Left ventricle myocardium inferior (tissue), 1 donor: ENCODE measurements around the gene PLCL2. TPM values are rescaled to one million over a fixed set of nuclear protein-coding genes. Genes with fewer than 3 reads are reported as not detected.
"Not testable (repeated sequence)": the region's sequence is repeated elsewhere in the genome, so short reads cannot be mapped to it uniquely, and the experiment has no call there.

Experiments
- DNase-seq: peaks from one replicate; pipeline ENCODE4 v3.0.0-alpha.2; 2020
- H3K27ac ChIP-seq: fragments of 200-600 bp; replicated peaks from 2 replicates; pipeline ENCODE4 v1.8.0; 2021
- H3K27me3 ChIP-seq: fragments of 200-600 bp; 2 replicates; pipeline ENCODE4 v1.8.0; 2021; ENCODE audit warnings: low read depth
- H3K36me3 ChIP-seq: fragments of 200-600 bp; 2 replicates; pipeline ENCODE4 v1.8.0; 2021
- H3K4me1 ChIP-seq: fragments of 200-600 bp; 2 replicates; pipeline ENCODE4 v1.8.0; 2021
- H3K4me3 ChIP-seq: fragments of 200-600 bp; 2 replicates; pipeline ENCODE4 v1.8.0; 2021; ENCODE audit warnings: mild to moderate bottlenecking, moderate library complexity
- H3K9me3 ChIP-seq: fragments of 200-600 bp; replicated peaks from 2 replicates; pipeline ENCODE4 v1.8.0; 2021
- intact Hi-C: fragments of 100-400 bp; cut with micrococcal nuclease; formaldehyde crosslinking; loops from one replicate; pipeline ENCODE4 v1.11.0; 2022
- total RNA-seq: library from RNA; stranded (reverse); fragmentation: NEBNext Ultra II Directional; extraction: Animal tissue kit (Norgen Biotek cat#: 25700); gene quantifications from one replicate; pipeline ENCODE4 v1.2.1, GENCODE V29; 2021
- TF ChIP-seq, protein P1 (sequence below): fragments of 200-600 bp; IDR thresholded peaks from 2 replicates; pipeline ENCODE4 v1.8.0; 2021; ENCODE audit warnings: antibody characterized with exemption, mild to moderate bottlenecking, borderline replicate concordance
- donor health status: DM: no; HTN: yes; CAD: no; lungs with severe emphysema.

PLCL2 gene
- total RNA-seq, 1 donor from 2014 or later: 48.1 TPM

- Histone ChIP-seq H3K9me3 (peaks cover 6% of the 10 kb centered on the region), H3K36me3 (no peaks in the 10 kb centered on the region), H3K4me3 (no peak overlapping the region), H3K27me3 (no peaks in the 10 kb centered on the region), H3K27ac (peak overlapping the region; percentile 43), H3K4me1 (peaks cover 66% of the 10 kb centered on the region)
- intact Hi-C loops: no loop called here
- no peak for DNase-seq
- TF ChIP-seq, protein P1, sequence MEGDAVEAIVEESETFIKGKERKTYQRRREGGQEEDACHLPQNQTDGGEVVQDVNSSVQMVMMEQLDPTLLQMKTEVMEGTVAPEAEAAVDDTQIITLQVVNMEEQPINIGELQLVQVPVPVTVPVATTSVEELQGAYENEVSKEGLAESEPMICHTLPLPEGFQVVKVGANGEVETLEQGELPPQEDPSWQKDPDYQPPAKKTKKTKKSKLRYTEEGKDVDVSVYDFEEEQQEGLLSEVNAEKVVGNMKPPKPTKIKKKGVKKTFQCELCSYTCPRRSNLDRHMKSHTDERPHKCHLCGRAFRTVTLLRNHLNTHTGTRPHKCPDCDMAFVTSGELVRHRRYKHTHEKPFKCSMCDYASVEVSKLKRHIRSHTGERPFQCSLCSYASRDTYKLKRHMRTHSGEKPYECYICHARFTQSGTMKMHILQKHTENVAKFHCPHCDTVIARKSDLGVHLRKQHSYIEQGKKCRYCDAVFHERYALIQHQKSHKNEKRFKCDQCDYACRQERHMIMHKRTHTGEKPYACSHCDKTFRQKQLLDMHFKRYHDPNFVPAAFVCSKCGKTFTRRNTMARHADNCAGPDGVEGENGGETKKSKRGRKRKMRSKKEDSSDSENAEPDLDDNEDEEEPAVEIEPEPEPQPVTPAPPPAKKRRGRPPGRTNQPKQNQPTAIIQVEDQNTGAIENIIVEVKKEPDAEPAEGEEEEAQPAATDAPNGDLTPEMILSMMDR: no peak
Observed at GRCh38 chr3:16978921-16979271, 94.1 kb downstream of the PLCL2 start.

DNA sequence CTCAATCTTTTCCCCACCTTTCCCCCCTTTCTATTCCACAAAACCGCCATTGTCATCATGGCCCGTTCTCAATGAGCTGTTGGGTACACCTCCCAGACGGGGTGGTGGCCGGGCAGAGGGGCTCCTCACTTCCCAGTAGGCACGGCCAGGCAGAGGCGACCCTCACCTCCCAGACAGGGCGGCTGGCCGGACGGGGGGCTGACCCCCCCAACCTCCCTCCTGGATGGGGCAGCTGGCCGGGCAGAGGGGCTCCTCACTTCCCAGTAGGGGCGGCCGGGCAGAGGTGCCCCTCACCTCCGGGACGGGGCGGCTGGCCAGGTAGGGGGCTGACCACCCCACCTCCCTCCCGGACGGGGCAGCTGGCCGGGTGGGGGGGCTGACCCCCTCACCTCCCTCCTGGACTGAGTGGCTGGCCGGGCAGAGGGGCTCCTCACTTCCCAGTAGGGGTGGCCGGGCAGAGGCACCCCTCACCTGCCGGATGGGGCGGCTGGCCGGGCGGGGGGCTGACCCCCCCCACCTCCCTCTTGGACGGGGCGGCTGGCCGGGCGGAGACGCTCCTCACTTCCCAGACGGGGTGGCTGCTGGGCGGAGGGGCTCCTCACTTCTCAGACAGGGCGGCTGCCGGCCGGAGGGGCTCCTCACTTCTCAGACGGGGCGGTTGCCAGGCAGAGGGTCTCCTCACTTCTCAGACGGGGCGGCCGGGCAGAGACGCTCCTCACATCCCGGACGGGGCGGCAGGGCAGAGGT lies 95.2 kb downstream of the PLCL2 start:
- H3K27me3 ChIP-seq, H3K4me3 ChIP-seq, H3K9me3 ChIP-seq, H3K27ac ChIP-seq, H3K36me3 ChIP-seq, intact Hi-C loops, DNase-seq: not testable (repeated sequence)
- peaks cover 62% of the 10 kb centered on the region for H3K4me1 ChIP-seq

DNA sequence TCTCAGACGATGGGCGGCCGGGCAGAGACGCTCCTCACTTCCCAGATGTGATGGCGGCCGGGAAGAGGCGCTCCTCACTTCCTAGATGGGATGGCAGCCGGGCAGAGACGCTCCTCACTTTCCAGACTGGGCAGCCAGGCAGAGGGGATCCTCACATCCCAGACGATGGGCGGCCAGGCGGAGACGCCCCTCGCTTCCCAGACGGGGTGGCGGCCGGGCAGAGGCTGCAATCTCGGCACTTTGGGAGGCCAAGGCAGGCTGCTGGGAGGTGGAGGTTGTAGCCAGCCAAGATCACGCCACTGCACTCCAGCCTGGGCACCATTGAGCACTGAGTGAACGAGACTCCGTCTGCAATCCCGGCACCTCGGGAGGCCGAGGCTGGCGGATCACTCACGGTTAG lies 95.8 kb downstream of the PLCL2 start:
- H3K4me3 ChIP-seq, H3K27ac ChIP-seq, intact Hi-C loops, H3K36me3 ChIP-seq, DNase-seq, H3K27me3 ChIP-seq, H3K9me3 ChIP-seq: not testable (repeated sequence)
- H3K4me1 ChIP-seq: peaks cover 62% of the 10 kb centered on the region

DNA sequence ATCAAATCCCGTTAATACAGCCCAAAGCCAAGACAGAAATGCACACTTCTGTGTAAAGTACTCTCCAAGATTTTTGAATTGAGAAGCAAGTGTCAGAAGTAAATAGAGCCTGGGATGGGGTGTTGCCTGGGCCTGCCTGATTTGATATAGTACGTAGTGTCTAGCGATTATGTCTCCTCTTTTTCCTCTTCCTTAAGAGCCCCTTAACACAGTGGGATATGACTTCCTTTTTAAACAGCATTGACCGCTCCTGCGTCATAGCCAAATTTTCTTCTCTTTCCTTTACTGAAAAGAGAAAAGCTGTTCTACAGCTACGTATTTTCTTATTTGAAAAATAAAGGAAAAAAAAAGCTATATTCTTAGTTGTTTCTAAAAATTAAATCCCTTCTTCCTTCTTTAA lies 97.7 kb downstream of the PLCL2 start:
- DNase-seq: no peak
- Histone ChIP-seq H3K36me3 (no peaks in the 10 kb centered on the region), H3K27ac (no peak overlapping the region), H3K9me3 (peaks cover 5% of the 10 kb centered on the region), H3K4me3 (no peak overlapping the region), H3K4me1 (peaks cover 58% of the 10 kb centered on the region), H3K27me3 (no peaks in the 10 kb centered on the region)
- intact Hi-C loops: no loop called here
- TF ChIP-seq, protein P1: no peak

- H3K27ac ChIP-seq: no peak overlapping the region
- intact Hi-C loops: no loop called here
Observed at GRCh38 chr3:16985608-16986007, 100.9 kb downstream of the PLCL2 start.

GRCh38 chr3:16987141-16987540 lies 102.4 kb downstream of the PLCL2 start:
- intact Hi-C loops: no loop called here
- TF ChIP-seq, protein P1: no peak
- Histone ChIP-seq H3K27me3 (no peaks in the 10 kb centered on the region), H3K4me1 (peaks cover 71% of the 10 kb centered on the region), H3K27ac (no peak overlapping the region), H3K4me3 (no peak overlapping the region), H3K36me3 (no peaks in the 10 kb centered on the region), H3K9me3 (no peaks in the 10 kb centered on the region)
- DNase-seq: no peak

More at GRCh38 chr3:16985608-16986007, 100.9 kb downstream of the PLCL2 start:
- H3K4me1 ChIP-seq: peaks cover 72% of the 10 kb centered on the region
- DNase-seq: no peak
- H3K27me3 ChIP-seq: no peaks in the 10 kb centered on the region
- no peak overlapping the region for H3K4me3 ChIP-seq
- H3K9me3 ChIP-seq: no peaks in the 10 kb centered on the region
- TF ChIP-seq, protein P1: no peak
- no peaks in the 10 kb centered on the region for H3K36me3 ChIP-seq
